WTC11 (cell line): ENCODE data around the gene NUP88. TPM values are rescaled to one million over a fixed set of nuclear protein-coding genes. Genes with fewer than 3 reads are reported as not detected.
A peak's percentile ranks its signal among the peaks of the same experiment; 100 is the strongest.

Experiments used
- ATF1 ChIP-seq: sonication (generic); formaldehyde crosslinking; IDR thresholded peaks from 2 replicates; pipeline ENCODE4 v1.8.1; 2023; ENCODE audit warnings: mild to moderate bottlenecking, moderate library complexity, missing genetic modification reagents
- EMX1 ChIP-seq: fragments of 250-450 bp; sonication (Bioruptor Pico); IDR thresholded peaks from 2 replicates; pipeline ENCODE4 v1.8.0; 2021; ENCODE audit warnings: mild to moderate bottlenecking
- ETV6 ChIP-seq: sonication (generic); formaldehyde crosslinking; IDR thresholded peaks from 2 replicates; pipeline ENCODE4 v1.8.1; 2022; ENCODE audit warnings: mild to moderate bottlenecking, missing genetic modification reagents
- FOXJ3 ChIP-seq: sonication (generic); formaldehyde crosslinking; IDR thresholded peaks from 2 replicates; pipeline ENCODE4 v1.9.0; 2021; ENCODE audit warnings: missing genetic modification reagents, mild to moderate bottlenecking, borderline replicate concordance
- FOXP1 ChIP-seq: sonication (generic); formaldehyde crosslinking; IDR thresholded peaks from 2 replicates; pipeline ENCODE4 v1.8.0; 2022; ENCODE audit warnings: missing genetic modification reagents, mild to moderate bottlenecking, moderate library complexity, borderline replicate concordance
- GRHL2 ChIP-seq: fragments of 250-450 bp; sonication (Bioruptor Pico); IDR thresholded peaks from 2 replicates; pipeline ENCODE4 v1.8.0; 2022; ENCODE audit warnings: mild to moderate bottlenecking, moderate library complexity; ENCODE audit not compliant: insufficient replicate concordance, severe bottlenecking
- HMGA2 ChIP-seq: fragments of 250-450 bp; sonication (Bioruptor Pico); IDR thresholded peaks from 2 replicates; pipeline ENCODE4 v1.4.0; 2021; ENCODE audit warnings: mild to moderate bottlenecking, moderate library complexity
- JUN ChIP-seq: sonication (generic); formaldehyde crosslinking; IDR thresholded peaks from 2 replicates; pipeline ENCODE4 v1.8.0; 2023; ENCODE audit warnings: mild to moderate bottlenecking, missing genetic modification reagents
- KAT7 ChIP-seq: sonication (generic); formaldehyde crosslinking; IDR thresholded peaks from 2 replicates; pipeline ENCODE4 v1.8.1; 2023; ENCODE audit warnings: missing genetic modification reagents, mild to moderate bottlenecking, borderline replicate concordance
- NFE2L1 ChIP-seq: sonication (generic); formaldehyde crosslinking; IDR thresholded peaks from 2 replicates; pipeline ENCODE4 v1.8.1; 2023; ENCODE audit warnings: missing genetic modification reagents
- NR2C2 ChIP-seq: sonication (generic); formaldehyde crosslinking; IDR thresholded peaks from 2 replicates; pipeline ENCODE4 v1.8.0; 2022; ENCODE audit warnings: mild to moderate bottlenecking, missing genetic modification reagents
- OVOL2 ChIP-seq: fragments of 250-450 bp; sonication (Bioruptor Pico); IDR thresholded peaks from 2 replicates; pipeline ENCODE4 v1.9.0; 2021; ENCODE audit warnings: mild to moderate bottlenecking, borderline replicate concordance
- RORB ChIP-seq: fragments of 250-450 bp; sonication (Bioruptor Pico); IDR thresholded peaks from 2 replicates; pipeline ENCODE4 v1.9.0; 2021; ENCODE audit warnings: mild to moderate bottlenecking
- ZNF232 ChIP-seq: sonication (generic); formaldehyde crosslinking; IDR thresholded peaks from 2 replicates; pipeline ENCODE4 v1.8.0; 2022; ENCODE audit warnings: mild to moderate bottlenecking, missing genetic modification reagents
- ZNF263 ChIP-seq: sonication (generic); formaldehyde crosslinking; IDR thresholded peaks from 2 replicates; pipeline ENCODE4 v1.8.1; 2022; ENCODE audit warnings: low read depth, mild to moderate bottlenecking, moderate library complexity, missing genetic modification reagents
- ZNF396 ChIP-seq: fragments of 250-450 bp; sonication (Bioruptor Pico); IDR thresholded peaks from 2 replicates; pipeline ENCODE4 v1.8.0; 2021; ENCODE audit warnings: mild to moderate bottlenecking, moderate library complexity, borderline replicate concordance
- total RNA-seq: library from RNA; stranded (reverse); gene quantifications from 3 replicates; pipeline ENCODE4 v1.2.3, GENCODE V29; 2021
- TF ChIP-seq, protein P1 (sequence below): sonication (generic); formaldehyde crosslinking; IDR thresholded peaks from 2 replicates; pipeline ENCODE4 v1.8.0; 2022; ENCODE audit warnings: mild to moderate bottlenecking, missing genetic modification reagents
- TF ChIP-seq, protein P2 (sequence below): sonication (generic); formaldehyde crosslinking; IDR thresholded peaks from 2 replicates; pipeline ENCODE4 v1.8.1; 2023; ENCODE audit warnings: mild to moderate bottlenecking, missing genetic modification reagents, borderline replicate concordance
- TF ChIP-seq, protein P3 (sequence below): fragments of 250-450 bp; sonication (Bioruptor Pico); IDR thresholded peaks from 2 replicates; pipeline ENCODE4 v1.9.0; 2021; ENCODE audit warnings: mild to moderate bottlenecking
- TF ChIP-seq, protein P4 (sequence below): sonication (generic); formaldehyde crosslinking; IDR thresholded peaks from 2 replicates; pipeline ENCODE4 v1.8.1; 2022; ENCODE audit warnings: missing genetic modification reagents, borderline replicate concordance
- TF ChIP-seq, protein P5 (sequence below): sonication (generic); formaldehyde crosslinking; IDR thresholded peaks from 2 replicates; pipeline ENCODE4 v1.8.0; 2022; ENCODE audit warnings: mild to moderate bottlenecking, missing genetic modification reagents
- TF ChIP-seq, protein P6 (sequence below): sonication (generic); formaldehyde crosslinking; IDR thresholded peaks from 2 replicates; pipeline ENCODE4 v1.8.1; 2022; ENCODE audit warnings: low read depth, missing genetic modification reagents, borderline replicate concordance
- TF ChIP-seq, protein P7 (sequence below): fragments of 250-450 bp; sonication (Bioruptor Pico); IDR thresholded peaks from 2 replicates; pipeline ENCODE4 v1.8.0; 2021; ENCODE audit warnings: mild to moderate bottlenecking
- TF ChIP-seq, protein P8 (sequence below): sonication (generic); formaldehyde crosslinking; IDR thresholded peaks from 2 replicates; pipeline ENCODE4 v1.8.0; 2022; ENCODE audit warnings: mild to moderate bottlenecking, missing genetic modification reagents

The NUP88 gene
- total RNA-seq, 1 experiment from 2014 or later = 87.7 TPM

DNA sequence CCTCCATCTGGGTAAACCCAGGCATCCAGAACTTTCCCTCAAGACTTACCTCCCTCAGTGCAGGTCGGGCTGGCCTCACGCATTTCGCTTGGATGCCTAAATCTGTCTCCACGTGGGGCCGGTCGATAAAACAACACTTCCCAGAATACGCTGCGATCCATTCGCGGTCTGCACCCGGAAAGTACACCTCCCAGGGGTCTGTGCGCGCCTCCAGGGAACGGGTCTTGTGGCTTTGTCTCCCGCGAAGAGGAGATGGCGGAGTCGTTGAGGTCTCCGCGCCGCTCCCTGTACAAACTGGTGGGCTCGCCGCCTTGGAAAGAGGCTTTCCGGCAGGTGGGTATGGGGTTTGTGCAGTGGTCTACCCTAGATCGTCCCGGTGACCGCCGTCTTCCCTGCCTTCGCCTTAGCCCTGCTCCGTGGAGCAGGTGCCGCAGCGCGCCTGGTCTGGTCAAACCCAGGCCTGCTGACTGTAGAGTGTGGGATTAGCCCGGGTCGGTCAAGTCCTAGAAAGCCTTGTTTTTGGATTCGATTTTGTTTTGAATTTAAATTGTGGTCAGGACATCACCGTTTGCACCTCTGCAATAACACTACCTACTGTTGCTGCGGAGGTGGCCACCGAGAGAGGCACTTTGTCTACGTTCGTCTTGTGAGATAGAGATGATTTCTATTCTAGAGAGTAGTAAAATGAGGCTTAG is 644 bp upstream of the NUP88 start, which contains the start of gene RPAIN (continued):
- TF ChIP-seq, protein P1, sequence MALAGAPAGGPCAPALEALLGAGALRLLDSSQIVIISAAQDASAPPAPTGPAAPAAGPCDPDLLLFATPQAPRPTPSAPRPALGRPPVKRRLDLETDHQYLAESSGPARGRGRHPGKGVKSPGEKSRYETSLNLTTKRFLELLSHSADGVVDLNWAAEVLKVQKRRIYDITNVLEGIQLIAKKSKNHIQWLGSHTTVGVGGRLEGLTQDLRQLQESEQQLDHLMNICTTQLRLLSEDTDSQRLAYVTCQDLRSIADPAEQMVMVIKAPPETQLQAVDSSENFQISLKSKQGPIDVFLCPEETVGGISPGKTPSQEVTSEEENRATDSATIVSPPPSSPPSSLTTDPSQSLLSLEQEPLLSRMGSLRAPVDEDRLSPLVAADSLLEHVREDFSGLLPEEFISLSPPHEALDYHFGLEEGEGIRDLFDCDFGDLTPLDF = no peak
- TF ChIP-seq, protein P2, sequence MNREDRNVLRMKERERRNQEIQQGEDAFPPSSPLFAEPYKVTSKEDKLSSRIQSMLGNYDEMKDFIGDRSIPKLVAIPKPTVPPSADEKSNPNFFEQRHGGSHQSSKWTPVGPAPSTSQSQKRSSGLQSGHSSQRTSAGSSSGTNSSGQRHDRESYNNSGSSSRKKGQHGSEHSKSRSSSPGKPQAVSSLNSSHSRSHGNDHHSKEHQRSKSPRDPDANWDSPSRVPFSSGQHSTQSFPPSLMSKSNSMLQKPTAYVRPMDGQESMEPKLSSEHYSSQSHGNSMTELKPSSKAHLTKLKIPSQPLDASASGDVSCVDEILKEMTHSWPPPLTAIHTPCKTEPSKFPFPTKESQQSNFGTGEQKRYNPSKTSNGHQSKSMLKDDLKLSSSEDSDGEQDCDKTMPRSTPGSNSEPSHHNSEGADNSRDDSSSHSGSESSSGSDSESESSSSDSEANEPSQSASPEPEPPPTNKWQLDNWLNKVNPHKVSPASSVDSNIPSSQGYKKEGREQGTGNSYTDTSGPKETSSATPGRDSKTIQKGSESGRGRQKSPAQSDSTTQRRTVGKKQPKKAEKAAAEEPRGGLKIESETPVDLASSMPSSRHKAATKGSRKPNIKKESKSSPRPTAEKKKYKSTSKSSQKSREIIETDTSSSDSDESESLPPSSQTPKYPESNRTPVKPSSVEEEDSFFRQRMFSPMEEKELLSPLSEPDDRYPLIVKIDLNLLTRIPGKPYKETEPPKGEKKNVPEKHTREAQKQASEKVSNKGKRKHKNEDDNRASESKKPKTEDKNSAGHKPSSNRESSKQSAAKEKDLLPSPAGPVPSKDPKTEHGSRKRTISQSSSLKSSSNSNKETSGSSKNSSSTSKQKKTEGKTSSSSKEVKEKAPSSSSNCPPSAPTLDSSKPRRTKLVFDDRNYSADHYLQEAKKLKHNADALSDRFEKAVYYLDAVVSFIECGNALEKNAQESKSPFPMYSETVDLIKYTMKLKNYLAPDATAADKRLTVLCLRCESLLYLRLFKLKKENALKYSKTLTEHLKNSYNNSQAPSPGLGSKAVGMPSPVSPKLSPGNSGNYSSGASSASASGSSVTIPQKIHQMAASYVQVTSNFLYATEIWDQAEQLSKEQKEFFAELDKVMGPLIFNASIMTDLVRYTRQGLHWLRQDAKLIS (CRISPR knock-in tag) = no peak
- TF ChIP-seq, protein P3, sequence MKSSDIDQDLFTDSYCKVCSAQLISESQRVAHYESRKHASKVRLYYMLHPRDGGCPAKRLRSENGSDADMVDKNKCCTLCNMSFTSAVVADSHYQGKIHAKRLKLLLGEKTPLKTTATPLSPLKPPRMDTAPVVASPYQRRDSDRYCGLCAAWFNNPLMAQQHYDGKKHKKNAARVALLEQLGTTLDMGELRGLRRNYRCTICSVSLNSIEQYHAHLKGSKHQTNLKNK (CRISPR knock-in tag) = no peak
- TF ChIP-seq, protein P4, sequence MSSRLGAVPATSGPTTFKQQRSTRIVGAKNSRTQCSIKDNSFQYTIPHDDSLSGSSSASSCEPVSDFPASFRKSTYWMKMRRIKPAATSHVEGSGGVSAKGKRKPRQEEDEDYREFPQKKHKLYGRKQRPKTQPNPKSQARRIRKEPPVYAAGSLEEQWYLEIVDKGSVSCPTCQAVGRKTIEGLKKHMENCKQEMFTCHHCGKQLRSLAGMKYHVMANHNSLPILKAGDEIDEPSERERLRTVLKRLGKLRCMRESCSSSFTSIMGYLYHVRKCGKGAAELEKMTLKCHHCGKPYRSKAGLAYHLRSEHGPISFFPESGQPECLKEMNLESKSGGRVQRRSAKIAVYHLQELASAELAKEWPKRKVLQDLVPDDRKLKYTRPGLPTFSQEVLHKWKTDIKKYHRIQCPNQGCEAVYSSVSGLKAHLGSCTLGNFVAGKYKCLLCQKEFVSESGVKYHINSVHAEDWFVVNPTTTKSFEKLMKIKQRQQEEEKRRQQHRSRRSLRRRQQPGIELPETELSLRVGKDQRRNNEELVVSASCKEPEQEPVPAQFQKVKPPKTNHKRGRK = no peak
- TF ChIP-seq ETV6 (CRISPR knock-in tag) (peak; percentile 68), NR2C2 (no peak), ZNF263 (CRISPR knock-in tag) (no peak), HMGA2 (CRISPR knock-in tag) (no peak), KAT7 (CRISPR knock-in tag) (no peak), ATF1 (CRISPR knock-in tag) (no peak), GRHL2 (no peak), RORB (no peak), ZNF396 (CRISPR knock-in tag) (no peak), NFE2L1 (CRISPR knock-in tag) (no peak), FOXP1 (CRISPR knock-in tag) (no peak), JUN (no peak), OVOL2 (CRISPR knock-in tag) (no peak), FOXJ3 (CRISPR knock-in tag) (no peak), EMX1 (CRISPR knock-in tag) (no peak), ZNF232 (CRISPR knock-in tag) (0 out of 2 replicates have a peak, but pooled peaks have one; percentile 54)
- TF ChIP-seq, protein P5, sequence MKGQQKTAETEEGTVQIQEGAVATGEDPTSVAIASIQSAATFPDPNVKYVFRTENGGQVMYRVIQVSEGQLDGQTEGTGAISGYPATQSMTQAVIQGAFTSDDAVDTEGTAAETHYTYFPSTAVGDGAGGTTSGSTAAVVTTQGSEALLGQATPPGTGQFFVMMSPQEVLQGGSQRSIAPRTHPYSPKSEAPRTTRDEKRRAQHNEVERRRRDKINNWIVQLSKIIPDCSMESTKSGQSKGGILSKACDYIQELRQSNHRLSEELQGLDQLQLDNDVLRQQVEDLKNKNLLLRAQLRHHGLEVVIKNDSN (CRISPR knock-in tag) = no peak
- TF ChIP-seq, protein P6, sequence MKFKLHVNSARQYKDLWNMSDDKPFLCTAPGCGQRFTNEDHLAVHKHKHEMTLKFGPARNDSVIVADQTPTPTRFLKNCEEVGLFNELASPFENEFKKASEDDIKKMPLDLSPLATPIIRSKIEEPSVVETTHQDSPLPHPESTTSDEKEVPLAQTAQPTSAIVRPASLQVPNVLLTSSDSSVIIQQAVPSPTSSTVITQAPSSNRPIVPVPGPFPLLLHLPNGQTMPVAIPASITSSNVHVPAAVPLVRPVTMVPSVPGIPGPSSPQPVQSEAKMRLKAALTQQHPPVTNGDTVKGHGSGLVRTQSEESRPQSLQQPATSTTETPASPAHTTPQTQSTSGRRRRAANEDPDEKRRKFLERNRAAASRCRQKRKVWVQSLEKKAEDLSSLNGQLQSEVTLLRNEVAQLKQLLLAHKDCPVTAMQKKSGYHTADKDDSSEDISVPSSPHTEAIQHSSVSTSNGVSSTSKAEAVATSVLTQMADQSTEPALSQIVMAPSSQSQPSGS (CRISPR knock-in tag) = no peak
- TF ChIP-seq, protein P7, sequence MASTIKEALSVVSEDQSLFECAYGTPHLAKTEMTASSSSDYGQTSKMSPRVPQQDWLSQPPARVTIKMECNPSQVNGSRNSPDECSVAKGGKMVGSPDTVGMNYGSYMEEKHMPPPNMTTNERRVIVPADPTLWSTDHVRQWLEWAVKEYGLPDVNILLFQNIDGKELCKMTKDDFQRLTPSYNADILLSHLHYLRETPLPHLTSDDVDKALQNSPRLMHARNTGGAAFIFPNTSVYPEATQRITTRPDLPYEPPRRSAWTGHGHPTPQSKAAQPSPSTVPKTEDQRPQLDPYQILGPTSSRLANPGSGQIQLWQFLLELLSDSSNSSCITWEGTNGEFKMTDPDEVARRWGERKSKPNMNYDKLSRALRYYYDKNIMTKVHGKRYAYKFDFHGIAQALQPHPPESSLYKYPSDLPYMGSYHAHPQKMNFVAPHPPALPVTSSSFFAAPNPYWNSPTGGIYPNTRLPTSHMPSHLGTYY (CRISPR knock-in tag) = no peak
- TF ChIP-seq, protein P8, sequence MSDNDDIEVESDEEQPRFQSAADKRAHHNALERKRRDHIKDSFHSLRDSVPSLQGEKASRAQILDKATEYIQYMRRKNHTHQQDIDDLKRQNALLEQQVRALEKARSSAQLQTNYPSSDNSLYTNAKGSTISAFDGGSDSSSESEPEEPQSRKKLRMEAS (CRISPR knock-in tag) = peak; percentile 71; the same call in 1 of the 2 replicates
